DOHH2 (cell line): ENCODE measurements around the gene RBM12.

ENCODE experiments used
- CTCF ChIP-seq: fragments of 200-600 bp; sonication (generic); IDR thresholded peaks from one replicate; pipeline ENCODE4 v1.5.1; 2014; ENCODE audit warnings: antibody characterized with exemption, mild to moderate bottlenecking, low read depth, low read length; ENCODE audit not compliant: poor library complexity, severe bottlenecking
- EZH2phosphoT487 ChIP-seq: fragments of 200-600 bp; sonication (generic); IDR thresholded peaks from 2 replicates; pipeline ENCODE4 v1.6.1; 2017; ENCODE audit warnings: borderline replicate concordance, mild to moderate bottlenecking, antibody characterized with exemption, low read length, moderate library complexity, mixed read lengths

GRCh38 chr20:35625584-35626385, 38.9 kb downstream of the RBM12 start:
- no peak for TF ChIP-seq CTCF
- no peak for TF ChIP-seq EZH2phosphoT487
